SK-N-MC (cell line): ENCODE data around the gene GGNBP2.

Source experiments
- DNase-seq: peaks from one replicate; pipeline ENCODE4 v3.0.0-alpha.2; 2011; ENCODE audit warnings: low read depth, low spot score
- H3K27ac ChIP-seq: fragments of 200-600 bp; sonication (generic); 2 replicates; pipeline ENCODE4 v1.5.1; 2016; ENCODE audit warnings: mixed run types
- H3K36me3 ChIP-seq: fragments of 200-600 bp; sonication (generic); 2 replicates; pipeline ENCODE4 v1.6.1; 2017; ENCODE audit warnings: antibody characterized with exemption, low read length, mixed read lengths; ENCODE audit not compliant: insufficient read depth
- H3K4me3 ChIP-seq: fragments of 200-600 bp; sonication (generic); 2 replicates; pipeline ENCODE4 v1.5.1; 2016
- H3K9ac ChIP-seq: fragments of 200-600 bp; sonication (generic); 2 replicates; pipeline ENCODE4 v1.8.0; 2017; ENCODE audit warnings: mixed run types, mixed read lengths; ENCODE audit not compliant: insufficient read length
- H3K9me3 ChIP-seq: fragments of 200-600 bp; sonication (generic); 2 replicates; pipeline ENCODE4 v1.6.1; 2017; ENCODE audit warnings: low read depth, mild to moderate bottlenecking, antibody characterized with exemption, low read length, moderate library complexity, mixed read lengths
- EZH2 ChIP-seq: fragments of 200-600 bp; sonication (generic); IDR thresholded peaks from one replicate; pipeline ENCODE4 v1.6.1; 2017; ENCODE audit warnings: antibody characterized with exemption
- FOXP2 ChIP-seq: optimal IDR thresholded peaks from 2 replicates; pipeline ENCODE3; 2011; ENCODE audit warnings: mild to moderate bottlenecking, moderate library complexity; ENCODE audit not compliant: insufficient read depth; ENCODE audit errors: extremely low read length, control extremely low read depth
- POLR2AphosphoS5 ChIP-seq: IDR thresholded peaks from 2 replicates; pipeline ENCODE4 v1.6.1; 2012; ENCODE audit warnings: mild to moderate bottlenecking, low read depth, low read length, borderline replicate concordance

The GGNBP2 gene

DNA sequence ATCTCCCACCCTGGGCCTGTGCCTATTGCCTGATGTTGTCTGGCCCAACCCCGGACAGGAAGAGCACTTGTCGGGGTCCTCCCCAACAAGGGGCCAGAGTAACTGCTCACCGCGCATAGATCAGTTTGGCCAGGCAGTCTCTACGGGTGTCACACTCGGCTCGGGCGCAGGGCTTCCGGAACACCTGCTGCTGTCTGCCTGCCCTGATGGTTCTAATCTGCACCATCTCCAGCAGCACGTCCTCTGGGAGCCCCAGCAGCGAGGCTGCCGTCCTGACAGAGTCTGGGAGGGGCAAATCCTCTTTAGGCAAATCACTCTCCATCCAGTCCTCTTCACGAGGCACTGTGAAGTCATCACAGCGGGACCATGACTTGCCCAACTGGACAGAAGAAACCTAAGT lies 34.1 kb upstream of the GGNBP2 start:
- H3K4me3 ChIP-seq: no peak overlapping the region
- no peak overlapping the region for H3K9ac ChIP-seq
- no peak for DNase-seq
- H3K27ac ChIP-seq: no peak overlapping the region
- H3K36me3 ChIP-seq: peaks cover 75% of the 10 kb centered on the region; the same call in 1 of the 2 replicates
- H3K9me3 ChIP-seq: no peaks in the 10 kb centered on the region
- TF ChIP-seq EZH2 (no peak), FOXP2 (no peak), POLR2AphosphoS5 (no peak)

GRCh38 chr17:36511216-36511615 lies 33.5 kb upstream of the GGNBP2 start:
- TF ChIP-seq EZH2 (no peak), FOXP2 (no peak), POLR2AphosphoS5 (no peak)
- H3K27ac ChIP-seq: no peak overlapping the region
- H3K9me3 ChIP-seq: no peaks in the 10 kb centered on the region
- no peak overlapping the region for H3K9ac ChIP-seq
- DNase-seq: no peak
- H3K36me3 ChIP-seq: peaks cover 74% of the 10 kb centered on the region; the same call in 1 of the 2 replicates
- no peak overlapping the region for H3K4me3 ChIP-seq

DNA sequence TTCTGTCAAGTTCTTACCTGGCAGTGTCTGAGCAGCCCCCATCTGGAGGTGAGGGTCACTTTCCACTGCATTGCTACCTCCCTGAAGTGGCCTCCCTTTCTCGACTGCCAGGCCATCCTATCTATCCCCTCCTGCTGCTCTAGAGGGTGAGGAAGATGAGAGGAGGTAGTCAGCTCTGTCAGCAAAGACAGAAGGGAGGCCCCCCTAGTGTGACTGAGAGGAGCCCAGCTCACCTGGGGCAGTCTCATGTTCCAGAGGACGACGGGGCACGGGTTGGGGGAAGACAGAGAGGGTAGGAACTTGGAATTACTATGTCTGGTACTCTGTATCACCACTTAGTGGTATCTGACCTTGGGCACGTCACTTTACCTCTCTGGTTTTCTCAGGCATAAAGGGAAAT lies 32.1 kb upstream of the GGNBP2 start:
- H3K9ac ChIP-seq: no peak overlapping the region
- TF ChIP-seq FOXP2 (no peak), POLR2AphosphoS5 (no peak), EZH2 (no peak)

GRCh38 chr17:36514856-36515255 lies 29.9 kb upstream of the GGNBP2 start:
- TF ChIP-seq EZH2 (no peak), POLR2AphosphoS5 (no peak), FOXP2 (no peak)
- H3K4me3 ChIP-seq: no peak overlapping the region
- no peak overlapping the region for H3K9ac ChIP-seq
- no peak overlapping the region for H3K27ac ChIP-seq
- H3K9me3 ChIP-seq: no peaks in the 10 kb centered on the region
- DNase-seq: no peak
- peaks cover 73% of the 10 kb centered on the region for H3K36me3 ChIP-seq

More for the DNA sequence above, 32.1 kb upstream of the GGNBP2 start:
- no peak overlapping the region for H3K4me3 ChIP-seq
- no peak overlapping the region for H3K27ac ChIP-seq
- no peaks in the 10 kb centered on the region for H3K9me3 ChIP-seq
- no peak for DNase-seq
- H3K36me3 ChIP-seq: peaks cover 72% of the 10 kb centered on the region

GRCh38 chr17:36515837-36516236 lies 28.9 kb upstream of the GGNBP2 start:
- TF ChIP-seq POLR2AphosphoS5 (no peak), FOXP2 (no peak), EZH2 (no peak)
- Histone ChIP-seq H3K9ac (no peak overlapping the region), H3K4me3 (no peak overlapping the region), H3K9me3 (no peaks in the 10 kb centered on the region), H3K27ac (no peak overlapping the region), H3K36me3 (peaks cover 73% of the 10 kb centered on the region)
- no peak for DNase-seq

GRCh38 chr17:36523113-36523512 lies 21.6 kb upstream of the GGNBP2 start:
- peaks cover 79% of the 10 kb centered on the region for H3K36me3 ChIP-seq
- no peak overlapping the region for H3K9ac ChIP-seq
- no peaks in the 10 kb centered on the region for H3K9me3 ChIP-seq
- H3K4me3 ChIP-seq: no peak overlapping the region
- TF ChIP-seq POLR2AphosphoS5: no peak
- TF ChIP-seq EZH2: no peak
- TF ChIP-seq FOXP2: no peak
- no peak overlapping the region for H3K27ac ChIP-seq
- DNase-seq: no peak

GRCh38 chr17:36524428-36524876 lies 20.3 kb upstream of the GGNBP2 start:
- TF ChIP-seq EZH2: no peak
- no peak for TF ChIP-seq POLR2AphosphoS5
- TF ChIP-seq FOXP2: no peak
- DNase-seq: no peak
- no peaks in the 10 kb centered on the region for H3K9me3 ChIP-seq
- no peak overlapping the region for H3K9ac ChIP-seq
- peaks cover 81% of the 10 kb centered on the region for H3K36me3 ChIP-seq
- H3K27ac ChIP-seq: no peak overlapping the region
- no peak overlapping the region for H3K4me3 ChIP-seq

DNA sequence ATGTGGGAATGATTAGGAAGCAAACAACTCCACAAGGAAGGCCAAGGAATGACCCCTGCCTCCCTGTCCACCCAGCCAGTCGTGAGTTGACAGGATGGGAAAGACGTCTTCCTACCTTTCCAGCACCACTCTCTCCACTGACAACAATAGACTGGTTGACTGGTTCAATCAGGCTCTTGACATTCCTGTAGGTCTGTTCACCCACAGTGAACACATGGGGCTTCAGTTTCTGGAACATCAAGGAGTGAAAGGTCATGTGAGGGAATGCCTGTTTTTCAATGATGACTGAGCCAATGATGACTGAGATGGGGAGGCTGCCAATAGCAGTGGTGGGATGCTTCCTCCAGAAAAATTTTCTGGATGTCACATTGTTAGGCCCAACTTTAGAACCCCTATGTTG lies 19.6 kb upstream of the GGNBP2 start:
- H3K4me3 ChIP-seq: no peak overlapping the region
- no peaks in the 10 kb centered on the region for H3K9me3 ChIP-seq
- peaks cover 81% of the 10 kb centered on the region for H3K36me3 ChIP-seq
- no peak overlapping the region for H3K9ac ChIP-seq
- TF ChIP-seq POLR2AphosphoS5: no peak
- no peak for TF ChIP-seq EZH2
- TF ChIP-seq FOXP2: no peak
- H3K27ac ChIP-seq: no peak overlapping the region
- no peak for DNase-seq

DNA sequence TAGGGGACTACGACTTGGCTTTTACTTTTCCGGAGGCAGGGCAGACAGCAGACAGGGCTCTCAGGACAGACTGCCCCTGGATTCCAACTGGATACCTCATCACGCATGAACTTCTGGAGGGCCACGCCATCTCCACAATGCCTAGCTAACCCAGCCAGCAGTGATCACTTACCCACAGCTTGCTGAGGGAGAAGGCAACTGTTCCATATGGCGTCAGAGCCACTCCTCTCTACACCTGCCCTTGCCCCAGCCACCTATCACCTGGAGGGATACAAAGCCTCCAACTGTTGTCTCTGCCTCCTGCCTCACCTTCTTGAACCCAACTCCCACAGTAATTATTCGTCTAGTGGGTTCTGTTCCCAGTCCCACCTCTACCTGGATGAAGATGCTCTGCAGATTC lies 18.8 kb upstream of the GGNBP2 start:
- Histone ChIP-seq H3K36me3 (peaks cover 74% of the 10 kb centered on the region), H3K9me3 (no peaks in the 10 kb centered on the region), H3K4me3 (no peak overlapping the region), H3K9ac (no peak overlapping the region), H3K27ac (no peak overlapping the region)
- DNase-seq: no peak
- TF ChIP-seq EZH2: no peak
- TF ChIP-seq POLR2AphosphoS5: no peak
- no peak for TF ChIP-seq FOXP2
